Panc1 (cell line): Measurements from ENCODE around the gene TBC1D9B. TPM values are rescaled to one million over a fixed set of nuclear protein-coding genes. Genes with fewer than 3 reads are reported as not detected.

Source experiments
- ATAC-seq: fragments of 200-7000 bp; cut with Tn5 transposase; 2 replicates; pipeline ENCODE4 v1.9.1; 2020; ENCODE audit warnings: mild to moderate bottlenecking, moderate library complexity
- BruUV-seq: library from RNA; stranded (reverse); fragments of 400-500 nt; replicated peaks from 2 replicates; lab custom pipeline; 2021; lab: Mats Ljungman, UMichigan
- CTCF ChIA-PET: fragments of 300-600 bp; sonication (Branson Sonifier 250); formaldehyde crosslinking; loops from one replicate; lab custom pipeline; 2022; ENCODE audit warnings: antibody characterized with exemption; lab: Charles Lee
- POLR2A ChIA-PET: fragments of 300-600 bp; sonication (Branson Sonifier 250); formaldehyde crosslinking; loops from one replicate; lab custom pipeline; 2022; ENCODE audit warnings: antibody characterized with exemption; lab: Charles Lee
- DNase-seq: peaks from one replicate; pipeline ENCODE4 v3.0.0-alpha.2; 2010; ENCODE audit warnings: low read depth, low spot score
- H3K27ac ChIP-seq: 2 replicates; pipeline ENCODE4 v1.5.1; 2011; ENCODE audit warnings: mild to moderate bottlenecking, low read length, inconsistent platforms
- H3K27me3 ChIP-seq: fragments of 200-500 bp; sonication (Bioruptor generic); 2 replicates; pipeline ENCODE4 v1.6.0; 2014; ENCODE audit warnings: low read length, inconsistent platforms; ENCODE audit not compliant: control insufficient read depth, insufficient read depth
- H3K36me3 ChIP-seq: fragments of 200-500 bp; sonication (Bioruptor generic); 2 replicates; pipeline ENCODE4 v1.5.1; 2014; ENCODE audit warnings: inconsistent platforms, mild to moderate bottlenecking, low read length, moderate library complexity; ENCODE audit not compliant: control insufficient read depth, insufficient read depth
- H3K4me1 ChIP-seq: 2 replicates; pipeline ENCODE4 v1.5.1; 2011; ENCODE audit warnings: inconsistent platforms, mild to moderate bottlenecking, low read length, moderate library complexity; ENCODE audit not compliant: control insufficient read depth, insufficient read depth
- H3K4me3 ChIP-seq, 2 experiments: 2 replicates each; pipeline ENCODE4 v1.5.1; 2011 to 2012; ENCODE audit warnings: low read depth in 2 of 2, low read length in 2 of 2, mild to moderate bottlenecking in 2 of 2, inconsistent platforms in 1 of 2, moderate library complexity in 1 of 2
- H3K9me3 ChIP-seq: fragments of 200-500 bp; sonication (Bioruptor generic); 2 replicates; pipeline ENCODE4 v1.5.1; 2014; ENCODE audit warnings: low read depth, mild to moderate bottlenecking, inconsistent platforms, low read length, moderate library complexity; ENCODE audit not compliant: control insufficient read depth, insufficient read depth
- CTCF ChIP-seq: fragments of 450-650 bp; IDR thresholded peaks from 2 replicates; pipeline ENCODE4 v1.5.1; 2017; ENCODE audit warnings: mild to moderate bottlenecking
- POLR2AphosphoS5 ChIP-seq: IDR thresholded peaks from 2 replicates; pipeline ENCODE4 v1.6.1; 2012; ENCODE audit warnings: mild to moderate bottlenecking, low read depth, low read length, moderate library complexity
- REST ChIP-seq, 2 experiments: IDR thresholded peaks; 2 replicates each; pipeline ENCODE4 v1.6.1; 2011 to 2012; ENCODE audit warnings: low read depth in 2 of 2, control low read depth in 1 of 2, low read length in 1 of 2, mild to moderate bottlenecking in 1 of 2, moderate library complexity in 1 of 2; ENCODE audit not compliant: insufficient read depth in 1 of 2
- SIN3A ChIP-seq: IDR thresholded peaks from 2 replicates; pipeline ENCODE4 v1.6.1; 2012; ENCODE audit warnings: low read depth, mild to moderate bottlenecking, low read length, moderate library complexity, borderline replicate concordance; ENCODE audit not compliant: insufficient read depth
- TCF7L2 ChIP-seq: IDR thresholded peaks from 2 replicates; pipeline ENCODE4 v1.6.1; 2011; ENCODE audit warnings: mild to moderate bottlenecking, low read depth, low read length, inconsistent platforms
- in situ Hi-C: cut with HindIII; loops from 2 replicates; pipeline ENCODE4 v1.10.0; 2016; ENCODE audit warnings: low sequenced_read_pairs, low pct_unique_long_range_greater_than_20kb
- intact Hi-C: fragments of 100-400 bp; cut with micrococcal nuclease; formaldehyde crosslinking; loops from one replicate; pipeline ENCODE4 v1.10.0; 2022; ENCODE audit not compliant: unreplicated experiment
- total RNA-seq: library from RNA; stranded (reverse); gene quantifications from one replicate; pipeline ENCODE4 v1.2.1, GENCODE V29; 2021; ENCODE audit not compliant: unreplicated experiment

Gene TBC1D9B
- total RNA-seq, 1 experiment from 2014 or later = 131 TPM

- Histone ChIP-seq H3K9me3 (no peaks in the 10 kb centered on the region), H3K4me3 (no peak overlapping the region), H3K4me1 (no peaks in the 10 kb centered on the region), H3K27me3 (no peaks in the 10 kb centered on the region), H3K27ac (no peak overlapping the region), H3K36me3 (peaks cover 3% of the 10 kb centered on the region)
- intact Hi-C loops (no loop called here), in situ Hi-C loops (no loop called here)
- ChIA-PET CTCF (no interaction called here), POLR2A (no interaction called here)
- ATAC-seq (no peak), DNase-seq (no peak)
- no peak for TF ChIP-seq TCF7L2
- no peak for TF ChIP-seq POLR2AphosphoS5
- no peak for TF ChIP-seq REST (IDR thresholded peaks at IDR 0.05; ENCODE audit: insufficient read depth in 1 of 2, low read depth in 2 of 2, low read length in 1 of 2)
- no peak for TF ChIP-seq CTCF
- TF ChIP-seq SIN3A = no peak
- BruUV-seq = no TSS peak
Measured at GRCh38 chr5:179900206-179900605, 7.5 kb downstream of the TBC1D9B start.

- POLR2A ChIA-PET = no interaction called here
- intact Hi-C loops = no loop called here
- peaks cover 5% of the 10 kb centered on the region; the same call in 1 of the 2 replicates for H3K36me3 ChIP-seq
Measured at GRCh38 chr5:179895861-179896260, 11.8 kb downstream of the TBC1D9B start.

More at GRCh38 chr5:179895861-179896260, 11.8 kb downstream of the TBC1D9B start:
- ATAC-seq = no peak
- CTCF ChIA-PET = no interaction called here
- Histone ChIP-seq H3K27ac (no peak overlapping the region), H3K4me1 (no peaks in the 10 kb centered on the region), H3K4me3 (no peak overlapping the region), H3K9me3 (no peaks in the 10 kb centered on the region), H3K27me3 (no peaks in the 10 kb centered on the region)
- in situ Hi-C loops = no loop called here
- TF ChIP-seq REST (IDR thresholded peaks at IDR 0.05; ENCODE audit: insufficient read depth in 1 of 2, low read depth in 2 of 2, low read length in 1 of 2) (no peak), SIN3A (no peak), TCF7L2 (no peak), POLR2AphosphoS5 (no peak), CTCF (no peak)
- no peak for DNase-seq
- TSS peak; percentile 48 for BruUV-seq
